ENCODE measurements around the gene MESP2. TPM values are rescaled to one million over a fixed set of nuclear protein-coding genes. Genes with fewer than 3 reads are reported as not detected.

MESP2 gene
- total RNA-seq, 1 experiment from 2014 or later, result 0.70 TPM

DNA sequence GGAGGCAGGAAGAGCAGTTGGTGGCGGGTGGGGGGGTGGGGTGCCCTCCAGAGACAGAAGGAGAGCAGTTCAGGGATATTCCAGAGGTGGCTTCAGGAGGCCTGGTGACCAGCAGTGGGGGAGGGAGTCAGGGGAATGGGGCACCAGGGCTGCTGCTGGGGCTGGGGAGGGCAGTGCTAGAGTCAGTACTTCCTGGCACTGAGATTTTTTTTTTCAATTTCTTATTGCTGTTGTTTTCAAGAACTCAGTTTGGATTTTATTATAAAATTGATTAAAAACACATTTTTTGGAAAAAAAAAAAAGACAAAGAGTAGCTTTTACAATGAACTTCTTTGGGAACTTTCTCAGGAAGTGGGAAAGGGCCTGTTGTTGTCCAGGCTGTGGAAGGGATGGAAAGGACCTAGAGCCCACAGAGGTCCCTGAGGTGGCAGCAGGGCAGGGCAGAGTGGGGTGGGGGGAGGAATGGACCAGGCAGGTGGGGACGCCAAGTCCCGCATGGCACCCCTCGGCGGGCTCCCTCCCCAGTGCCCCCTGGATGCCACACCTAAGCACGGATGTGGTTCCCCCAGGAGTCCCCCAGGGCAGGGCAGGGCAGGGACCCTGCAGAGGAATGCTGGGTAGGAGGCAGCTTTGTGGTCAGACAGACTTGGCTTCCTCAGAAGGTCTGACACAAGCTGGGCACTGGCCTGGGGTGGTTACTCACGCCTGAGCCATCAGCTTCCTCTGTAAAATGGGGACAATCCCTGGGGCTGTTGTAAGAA is 47.0 kb downstream of the MESP2 start:
- Histone ChIP-seq H3K9me3 (no peaks in the 10 kb centered on the region), H3K36me3 (ENCODE audit: control insufficient read depth, insufficient read depth, low read length) (no peaks in the 10 kb centered on the region), H3K27me3 (replicated peaks; ENCODE audit: control insufficient read depth, insufficient read depth, low read length) (no peaks in the 10 kb centered on the region), H3K4me1 (peaks cover 4% of the 10 kb centered on the region; the same call in 1 of the 2 replicates), H3K4me3 (ENCODE audit: low read depth, low read length) (no peak overlapping the region)
- no peak for TF ChIP-seq CTCF (IDR thresholded peaks at IDR 0.05; ENCODE audit: insufficient read depth in 1 of 2, low read depth in 1 of 2, low read length in 1 of 2, severe bottlenecking in 1 of 2, unreplicated experiment in 1 of 2)
- H3K27ac Mint-ChIP-seq (ENCODE audit: unreplicated experiment), result no peak overlapping the region
- POLR2A ChIA-PET, result interaction anchor here (0.6 kb wide), 1 partner anchor 62 kb away, joined by 3 read pairs; no protein-coding TSS in a partner anchor
- BruUV-seq (replicated peaks), result no TSS peak
- CTCF ChIA-PET, result interaction anchor here (0.6 kb wide), 1 partner anchor 62 kb away, joined by 3 read pairs; no protein-coding TSS in a partner anchor
- intact Hi-C loops (cut with micrococcal nuclease; ENCODE audit: unreplicated experiment), result loop anchor here (10.0 kb wide), 1 partner anchor 58 kb away; no protein-coding TSS in a partner anchor
- H3K4me3 Mint-ChIP-seq (ENCODE audit: unreplicated experiment), result no peak overlapping the region
- no peaks in the 10 kb centered on the region for H3K4me1 Mint-ChIP-seq (ENCODE audit: low read depth, unreplicated experiment)
- H3K27me3 Mint-ChIP-seq (ENCODE audit: insufficient read depth, unreplicated experiment), result no peaks in the 10 kb centered on the region
- no peak for DNase-seq
- no peaks in the 10 kb centered on the region for H3K36me3 Mint-ChIP-seq (ENCODE audit: insufficient read depth, unreplicated experiment)
- no peaks in the 10 kb centered on the region for H3K9me3 Mint-ChIP-seq (ENCODE audit: unreplicated experiment)

- no peak for TF ChIP-seq CTCF (IDR thresholded peaks at IDR 0.05; ENCODE audit: insufficient read depth in 1 of 2, low read depth in 1 of 2, low read length in 1 of 2, severe bottlenecking in 1 of 2, unreplicated experiment in 1 of 2)
- CTCF ChIA-PET, result no interaction called here
- peaks cover 13% of the 10 kb centered on the region; the same call in 1 of the 2 replicates for H3K4me1 ChIP-seq
- no peak overlapping the region for H3K4me3 ChIP-seq (ENCODE audit: low read depth, low read length)
- Mint-ChIP-seq H3K36me3 (ENCODE audit: insufficient read depth, unreplicated experiment) (no peaks in the 10 kb centered on the region), H3K27me3 (ENCODE audit: insufficient read depth, unreplicated experiment) (no peaks in the 10 kb centered on the region), H3K4me1 (ENCODE audit: low read depth, unreplicated experiment) (peaks cover 7% of the 10 kb centered on the region), H3K9me3 (ENCODE audit: unreplicated experiment) (no peaks in the 10 kb centered on the region), H3K27ac (ENCODE audit: unreplicated experiment) (no peak overlapping the region), H3K4me3 (ENCODE audit: unreplicated experiment) (no peak overlapping the region)
- BruUV-seq (replicated peaks), result no TSS peak
- intact Hi-C loops (cut with micrococcal nuclease; ENCODE audit: unreplicated experiment), result loop anchor here (10.0 kb wide), 1 partner anchor 59 kb away; no protein-coding TSS in a partner anchor
- POLR2A ChIA-PET, result no interaction called here
- H3K36me3 ChIP-seq (ENCODE audit: control insufficient read depth, insufficient read depth, low read length), result no peaks in the 10 kb centered on the region
- no peaks in the 10 kb centered on the region for H3K9me3 ChIP-seq
- H3K27me3 ChIP-seq (replicated peaks; ENCODE audit: control insufficient read depth, insufficient read depth, low read length), result no peaks in the 10 kb centered on the region
- DNase-seq, result no peak
Observed at GRCh38 chr15:89823836-89824606, 47.9 kb downstream of the MESP2 start.

GRCh38 chr15:89824607-89824867 is 48.4 kb downstream of the MESP2 start:
- Mint-ChIP-seq H3K4me3 (ENCODE audit: unreplicated experiment) (no peak overlapping the region), H3K36me3 (ENCODE audit: insufficient read depth, unreplicated experiment) (no peaks in the 10 kb centered on the region), H3K4me1 (ENCODE audit: low read depth, unreplicated experiment) (peaks cover 10% of the 10 kb centered on the region), H3K9me3 (ENCODE audit: unreplicated experiment) (no peaks in the 10 kb centered on the region), H3K27ac (ENCODE audit: unreplicated experiment) (no peak overlapping the region), H3K27me3 (ENCODE audit: insufficient read depth, unreplicated experiment) (no peaks in the 10 kb centered on the region)
- BruUV-seq (replicated peaks), result no TSS peak
- intact Hi-C loops (cut with micrococcal nuclease; ENCODE audit: unreplicated experiment), result loop anchor here (10.0 kb wide), 1 partner anchor 60 kb away; no protein-coding TSS in a partner anchor
- POLR2A ChIA-PET, result no interaction called here
- H3K27me3 ChIP-seq (replicated peaks; ENCODE audit: control insufficient read depth, insufficient read depth, low read length), result no peaks in the 10 kb centered on the region
- no peak for TF ChIP-seq CTCF (IDR thresholded peaks at IDR 0.05; ENCODE audit: insufficient read depth in 1 of 2, low read depth in 1 of 2, low read length in 1 of 2, severe bottlenecking in 1 of 2, unreplicated experiment in 1 of 2)
- CTCF ChIA-PET, result no interaction called here
- H3K4me3 ChIP-seq (ENCODE audit: low read depth, low read length), result no peak overlapping the region
- no peaks in the 10 kb centered on the region for H3K36me3 ChIP-seq (ENCODE audit: control insufficient read depth, insufficient read depth, low read length)
- H3K4me1 ChIP-seq, result peaks cover 16% of the 10 kb centered on the region; the same call in 1 of the 2 replicates
- no peak for DNase-seq
- no peaks in the 10 kb centered on the region for H3K9me3 ChIP-seq

Measured in Caco-2 (cell line).